Uterus (tissue), 2 donors: ENCODE measurements around the gene BEND6.

Experiments
- CTCF ChIP-seq, 4 experiments: fragments of 200-600 bp in 2 of 4; fragments of 450-650 bp in 2 of 4; sonication (generic) in 2 of 4; IDR thresholded peaks; one replicate each; pipeline ENCODE4 v1.5.1; 2016 to 2019; ENCODE audit warnings: antibody characterized with exemption in 4 of 4, mild to moderate bottlenecking in 2 of 4, moderate library complexity in 1 of 4
- POLR2A ChIP-seq, 2 donors: fragments of 450-650 bp; IDR thresholded peaks; one replicate each; pipeline ENCODE4 v1.6.1; 2016; ENCODE audit warnings: antibody characterized with exemption in 2 of 2, mild to moderate bottlenecking in 1 of 2, moderate library complexity in 1 of 2

- no peak for TF ChIP-seq CTCF (IDR thresholded peaks at IDR 0.05)
- no peak for TF ChIP-seq POLR2A (IDR thresholded peaks at IDR 0.05)
Measured at GRCh38 chr6:56995347-56995902, 40.5 kb downstream of the BEND6 start.
